Middle frontal gyrus (tissue), 1 donor: Measurements from ENCODE around the gene ERC1.
A peak's percentile ranks its signal among the peaks of the same experiment; 100 is the strongest.

ENCODE experiments used
- DNase-seq: peaks from one replicate; pipeline ENCODE4 v3.0.0-alpha.2; 2015; ENCODE audit warnings: low spot score; ENCODE audit errors: extremely low spot score

ERC1 gene

GRCh38 chr12:990661-991349 is at the start of gene ERC1:
TSS of gene ERC1 (plus strand) at chr12:991223. CDS start at chr12:1027904, 36,681 bp downstream.
- DNase-seq: peak; percentile 62

DNA sequence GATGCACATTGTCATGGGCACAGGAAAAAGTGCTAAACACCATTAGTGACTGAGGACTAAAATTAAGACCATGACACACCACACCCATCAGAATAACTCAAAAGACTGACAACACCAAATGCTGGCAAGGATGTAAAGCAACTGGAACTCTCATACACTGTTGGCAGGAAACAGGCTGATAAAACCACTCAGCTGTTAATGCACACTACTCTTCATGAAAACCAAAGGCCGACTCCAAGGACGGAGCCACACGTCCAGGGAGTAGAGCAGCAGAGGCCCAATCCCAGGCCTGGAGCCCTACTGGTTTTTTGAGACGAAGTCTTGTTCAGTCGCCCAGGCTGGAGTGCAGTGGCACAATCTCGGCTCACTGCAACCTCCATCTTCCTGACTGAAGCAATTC is 48.0 kb upstream of the ERC1 start:
- no peak for DNase-seq

GRCh38 chr12:944211-944610 is 46.8 kb upstream of the ERC1 start:
- DNase-seq: no peak

DNA sequence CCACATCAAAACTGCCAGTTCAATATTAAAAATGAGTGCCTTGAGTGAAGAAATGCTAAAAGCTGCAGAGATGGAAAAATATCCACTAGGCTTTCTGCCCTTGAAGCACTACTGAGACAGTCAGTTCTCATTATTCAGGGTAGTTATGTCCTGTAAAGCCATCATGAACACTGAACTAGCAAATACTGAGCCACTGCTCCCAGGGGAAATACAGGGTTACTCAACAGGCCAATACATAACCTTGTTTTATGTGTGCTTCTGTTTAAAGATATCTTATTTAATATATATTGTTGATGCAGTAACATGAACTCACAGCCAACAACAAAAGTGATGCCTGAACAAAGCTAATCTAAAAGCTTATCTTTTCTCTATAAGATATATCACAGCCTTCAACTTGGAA is 44.8 kb upstream of the ERC1 start:
- DNase-seq: no peak

DNA sequence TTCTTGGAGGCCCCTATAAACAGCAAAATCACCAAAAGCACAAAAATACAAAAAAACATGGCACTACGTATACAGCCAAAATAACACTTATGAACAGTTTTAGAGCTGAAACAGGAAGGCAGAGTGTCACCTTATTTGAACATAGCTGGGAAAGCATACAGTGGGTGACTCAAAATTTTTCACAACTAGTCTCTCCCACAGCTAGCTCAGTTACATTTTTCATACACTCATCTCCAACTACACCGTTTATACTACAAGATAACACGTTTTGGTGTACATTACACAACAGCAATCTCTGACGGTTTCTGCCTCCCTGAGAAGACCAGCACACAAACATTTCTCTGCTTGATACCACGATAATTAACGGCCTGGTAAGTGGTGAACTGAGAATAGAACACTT is 44.4 kb upstream of the ERC1 start:
- DNase-seq: no peak

DNA sequence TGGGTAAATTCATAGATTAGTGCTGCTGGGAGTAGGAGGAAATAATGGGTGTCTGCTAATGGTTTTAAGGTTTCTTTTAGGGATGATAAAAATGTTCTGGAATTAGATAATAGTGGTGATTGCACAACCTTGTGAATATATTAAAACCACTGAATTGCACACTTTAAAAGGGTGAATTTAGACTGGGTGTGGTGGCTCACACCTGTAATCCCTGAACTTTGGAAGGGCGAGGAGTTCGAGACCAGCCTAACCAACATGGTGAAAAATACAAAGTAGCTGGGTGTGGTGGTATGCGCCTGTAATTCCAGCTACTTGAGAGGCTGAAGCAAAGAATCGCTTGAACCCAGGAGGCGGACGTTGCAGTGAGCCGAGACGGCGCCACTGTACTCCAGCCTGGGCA is 42.8 kb upstream of the ERC1 start:
- DNase-seq: no peak

- peak; percentile 96 for DNase-seq
These were observed 41.4 kb upstream of the ERC1 start, which contains the start of gene RAD52 for GRCh38 chr12:949453-950191. TSS of gene RAD52 (minus strand) at chr12:949694. CDS start at chr12:933058, 16,636 bp downstream.

- no peak for DNase-seq
These were observed 39.8 kb upstream of the ERC1 start for GRCh38 chr12:951176-951575.

- DNase-seq: no peak
These were observed 37.2 kb upstream of the ERC1 start for GRCh38 chr12:953776-954175.

DNA sequence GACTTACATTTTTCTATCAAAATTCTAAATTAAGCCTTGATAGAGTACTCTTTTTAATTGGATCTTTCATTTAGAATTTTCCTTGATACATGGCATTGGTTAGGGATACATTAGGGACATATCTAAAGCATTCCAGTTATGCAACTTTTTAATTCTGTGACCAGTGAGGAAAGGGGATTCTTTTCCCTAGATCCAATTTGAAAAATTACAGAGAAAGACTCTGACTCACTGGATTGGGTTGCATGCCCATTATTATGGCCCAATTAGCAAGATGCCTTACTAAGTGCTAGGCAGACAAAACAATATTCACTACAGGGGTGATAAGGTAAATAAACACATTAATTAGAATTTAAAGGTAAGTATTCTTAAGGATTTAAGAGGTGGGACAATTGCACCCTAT is 36.3 kb upstream of the ERC1 start:
- DNase-seq: no peak

DNA sequence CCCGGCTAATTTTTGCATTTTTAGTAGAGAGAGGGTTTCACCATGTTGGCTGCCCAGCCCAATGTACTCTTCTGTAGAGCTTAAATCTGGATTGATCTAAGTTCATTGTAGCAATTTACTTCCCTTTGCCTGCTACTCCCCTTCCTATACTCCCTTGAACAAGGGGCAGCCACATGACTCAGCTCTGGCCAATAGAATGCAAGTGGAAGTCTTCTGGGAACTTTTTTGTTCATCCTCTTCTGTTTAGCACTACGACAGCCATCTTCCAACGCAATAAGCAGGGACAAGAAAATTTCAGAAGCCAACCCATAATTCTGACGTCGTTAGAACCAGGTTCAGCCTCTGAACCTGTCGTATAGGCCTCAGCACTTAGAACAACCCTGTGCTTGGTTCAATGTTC is 35.1 kb upstream of the ERC1 start:
- DNase-seq: no peak

DNA sequence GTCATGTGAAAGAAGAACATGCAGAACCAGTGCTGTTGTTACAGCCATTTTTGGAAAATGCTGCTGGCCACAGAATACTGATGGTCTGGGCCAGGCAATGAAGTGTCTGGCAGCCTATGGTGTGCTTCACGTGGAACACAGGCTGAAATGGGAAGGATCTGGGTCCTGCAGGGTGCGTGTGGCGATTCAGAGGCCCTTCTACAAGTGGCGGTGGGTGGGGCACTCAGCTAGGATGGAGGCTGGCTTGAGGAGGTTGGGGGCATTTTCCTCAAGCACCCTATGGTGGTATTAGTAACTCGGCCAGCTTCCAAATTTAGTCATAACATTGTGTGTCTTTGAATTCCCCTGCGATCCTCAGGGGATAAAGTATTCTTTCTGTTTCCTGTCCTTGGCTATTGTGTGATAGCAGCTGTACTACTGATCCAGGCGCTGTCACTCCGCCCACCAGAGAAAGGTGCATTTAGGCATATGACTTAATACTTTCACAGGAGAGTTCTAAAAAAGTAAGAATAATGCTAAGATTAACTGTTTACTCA is 32.4 kb upstream of the ERC1 start:
- no peak for DNase-seq

GRCh38 chr12:966724-967123 is 24.3 kb upstream of the ERC1 start:
- no peak for DNase-seq

DNA sequence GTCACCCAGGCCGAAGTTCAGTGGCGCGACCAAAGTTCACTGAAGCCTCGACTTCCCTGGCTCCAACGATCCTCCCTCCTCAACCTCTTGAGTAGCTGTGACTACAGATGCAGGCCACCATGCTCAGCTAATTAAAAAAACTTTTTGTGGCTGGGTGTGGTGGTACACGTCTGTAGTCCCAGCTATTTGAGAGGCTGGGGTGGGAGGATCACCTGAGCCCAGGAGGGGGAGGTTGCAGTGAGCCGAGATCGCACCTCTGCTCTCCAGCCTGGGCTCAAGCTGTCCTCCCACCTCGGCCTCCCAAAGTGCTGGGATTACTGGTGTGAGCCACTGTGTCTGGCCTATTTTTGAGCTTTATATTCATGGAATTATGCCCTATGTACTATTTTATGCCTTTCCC is 23.4 kb upstream of the ERC1 start:
- DNase-seq: no peak

- DNase-seq: no peak
These were observed 22.5 kb upstream of the ERC1 start for GRCh38 chr12:968545-968944.

DNA sequence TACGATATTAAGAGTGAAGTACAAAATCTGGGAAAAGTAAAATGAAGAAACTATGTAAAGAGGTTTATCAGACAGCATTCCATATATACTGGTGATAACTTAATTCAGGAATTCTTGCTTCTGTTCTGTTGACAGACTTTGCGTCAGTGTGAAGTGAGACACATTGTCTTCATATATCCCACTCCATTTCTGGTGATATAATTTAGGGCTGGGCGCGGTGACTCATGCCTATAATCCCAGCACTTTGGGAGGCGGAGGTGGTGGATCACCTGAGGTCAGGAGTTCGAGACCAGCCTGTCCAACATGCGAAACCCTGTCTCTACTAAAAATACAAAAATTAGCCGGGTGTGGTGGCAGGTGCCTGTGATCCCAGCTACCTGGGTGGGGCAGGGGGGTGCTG is 21.2 kb upstream of the ERC1 start:
- DNase-seq: no peak

GRCh38 chr12:971991-972390 is 19.0 kb upstream of the ERC1 start:
- DNase-seq: no peak

- no peak for DNase-seq
These were observed 16.7 kb upstream of the ERC1 start for GRCh38 chr12:974271-974862.

GRCh38 chr12:976644-977043 is 14.4 kb upstream of the ERC1 start:
- DNase-seq: no peak

DNA sequence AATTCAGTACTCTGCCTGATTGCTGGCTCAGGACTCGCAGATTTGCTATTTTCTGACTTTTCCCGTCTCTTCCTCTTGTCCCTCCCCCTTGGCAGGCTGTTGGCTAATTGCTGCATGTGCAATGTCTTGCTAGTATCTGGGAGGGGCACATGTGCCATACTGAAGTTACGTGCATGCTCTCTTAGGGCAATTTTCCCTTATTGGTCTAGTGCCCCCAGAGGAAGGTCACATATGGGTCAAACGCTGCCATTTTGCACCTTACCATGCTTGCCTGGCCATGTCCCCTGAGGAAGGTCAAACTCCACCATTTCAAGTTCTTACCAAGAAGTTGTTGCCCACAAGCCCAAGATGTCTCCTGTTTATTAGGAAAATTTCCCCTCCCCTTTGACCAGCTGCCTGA is 13.9 kb upstream of the ERC1 start:
- no peak for DNase-seq

DNA sequence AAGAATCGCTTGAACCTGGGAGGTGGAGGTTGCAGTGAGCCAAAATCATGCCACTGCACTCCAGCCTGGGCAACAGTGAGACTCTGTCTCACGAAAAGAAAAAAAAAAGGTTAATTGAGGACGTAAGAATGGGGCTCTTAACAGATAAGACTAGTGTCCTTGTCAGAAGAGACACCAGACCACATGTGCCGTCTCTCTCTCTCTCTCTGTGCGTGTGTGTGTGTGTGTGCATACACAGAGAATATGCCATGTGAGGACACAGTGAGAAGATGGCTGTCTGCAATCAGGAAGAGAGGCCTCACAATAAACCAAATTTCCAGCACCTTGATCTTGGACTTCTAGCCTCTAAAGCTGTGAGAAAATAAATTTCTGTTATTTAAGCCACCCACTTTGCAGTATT is 11.7 kb upstream of the ERC1 start:
- DNase-seq: no peak

DNA sequence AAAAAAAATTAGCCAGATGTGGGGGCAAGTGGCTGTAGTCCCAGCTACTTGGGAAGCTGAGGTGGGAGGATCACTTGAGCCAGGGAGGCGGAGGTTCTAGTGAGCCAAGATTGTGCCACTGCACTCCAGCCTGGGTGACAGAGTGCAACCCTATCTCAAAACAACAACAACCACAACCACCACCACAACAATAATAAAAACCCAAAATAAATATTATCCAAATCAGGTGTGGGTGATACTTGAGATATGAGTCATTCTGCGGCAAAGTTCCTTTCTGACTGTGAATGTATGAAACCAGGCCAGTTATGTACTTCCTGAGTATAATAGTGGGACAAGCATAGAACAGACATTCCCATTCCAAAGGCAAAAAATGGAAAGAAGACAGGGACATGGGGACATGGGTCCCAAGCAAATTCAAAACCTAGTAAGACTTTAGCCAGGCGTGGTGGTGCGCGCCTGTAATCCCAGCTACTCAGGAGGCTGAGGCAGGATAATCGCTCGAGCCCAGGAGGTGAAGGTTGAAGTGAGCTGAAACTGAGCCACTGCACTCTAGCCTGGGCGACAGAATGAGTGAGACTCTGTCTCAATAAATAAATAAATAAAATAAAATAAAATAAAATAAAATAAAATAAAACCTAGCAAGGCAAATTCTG is 9.7 kb upstream of the ERC1 start:
- DNase-seq: no peak
